Kidney (tissue), 14 donors: ENCODE data around the gene MAP1LC3B. TPM values are rescaled to one million over a fixed set of nuclear protein-coding genes. Genes with fewer than 3 reads are reported as not detected.

Experiments used
- DNase-seq, 5 donors: peaks; one replicate each; pipeline ENCODE4 v3.0.0-alpha.2; 2013 to 2020
- FAIRE-seq: peaks from 2 replicates; lab custom pipeline; 2012; peaks lifted over from hg19 to GRCh38; lab: Jason Lieb, UNC
- H3K27ac ChIP-seq, 2 donors: one replicate each; pipeline ENCODE4 v1.7.0; 2013; ENCODE audit warnings: low read depth in 2 of 2, low read length in 2 of 2, inconsistent platforms in 1 of 2
- H3K27me3 ChIP-seq: one replicate; pipeline ENCODE4 v1.7.1; 2013; ENCODE audit warnings: low read length, inconsistent platforms; ENCODE audit not compliant: control insufficient read depth, insufficient read depth
- H3K36me3 ChIP-seq, 3 donors: one replicate each; pipeline versions ENCODE4 v1.7.0 to v1.7.1; 2013; ENCODE audit warnings: low read length in 3 of 3, control low read depth in 1 of 3, inconsistent platforms in 1 of 3; ENCODE audit not compliant: insufficient read depth in 3 of 3, control insufficient read depth in 2 of 3
- H3K4me1 ChIP-seq, 3 donors: one replicate each; pipeline versions ENCODE4 v1.7.0 to v1.7.1; 2013; ENCODE audit warnings: low read length in 3 of 3, inconsistent platforms in 1 of 3, low read depth in 1 of 3; ENCODE audit not compliant: control insufficient read depth in 2 of 3, insufficient read depth in 2 of 3
- H3K4me3 ChIP-seq, 3 donors: one replicate each; pipeline versions ENCODE4 v1.7.0 to v1.8.1; 2013; ENCODE audit warnings: low read length in 3 of 3, control low read depth in 1 of 3, inconsistent platforms in 1 of 3
- H3K9ac ChIP-seq, 3 donors: one replicate each; pipeline versions ENCODE4 v1.7.0 to v1.7.1; 2013; ENCODE audit warnings: low read length in 3 of 3, control low read depth in 1 of 3, inconsistent platforms in 1 of 3
- H3K9me3 ChIP-seq, 3 donors: one replicate each; pipeline versions ENCODE4 v1.7.0 to v1.7.1; 2013; ENCODE audit warnings: low read length in 3 of 3, control low read depth in 1 of 3, inconsistent platforms in 1 of 3; ENCODE audit not compliant: control insufficient read depth in 2 of 3, insufficient read depth in 1 of 3
- intact Hi-C: fragments of 100-400 bp; cut with DNase I; formaldehyde crosslinking; loops from one replicate; pipeline ENCODE4 v1.11.1; 2022
- polyA plus RNA-seq: library from polyadenylated mRNA; stranded (reverse); fragments of 350-450 nt; fragmentation: Illumina TruSeq; extraction: RNeasy Lipid Tissue Mini Kit (QIAGEN cat#74804); gene quantifications from one replicate; pipeline ENCODE4 v1.2.3, GENCODE V29; 2014; ENCODE audit warnings: low read depth, low replicate concordance; ENCODE audit not compliant: insufficient read depth
- total RNA-seq: library from RNA; stranded (reverse); fragmentation: NEBNext Ultra II Directional; extraction: Animal tissue kit (Norgen Biotek cat#: 25700); gene quantifications from one replicate; pipeline ENCODE4 v1.2.1, GENCODE V29; 2021
- TF ChIP-seq, protein P1 (sequence below): IDR thresholded peaks from 3 replicates; pipeline ENCODE4 v1.5.1; 2012; ENCODE audit warnings: mild to moderate bottlenecking, moderate library complexity, borderline replicate concordance; ENCODE audit not compliant: insufficient read depth; ENCODE audit errors: extremely low read depth
- donor health status: control.
- donor health status: control.
- donor health status: control.
- donor health status: control.
- donor health status: control.
- donor health status: DM: yes; HTN: yes; CAD: no.
- donor health status: Normal renal cell carcinoma (clear cell type).

MAP1LC3B gene
- total and polyA plus RNA-seq, 2 donors from 2014 or later, result 57.1 to 70.3 TPM

DNA sequence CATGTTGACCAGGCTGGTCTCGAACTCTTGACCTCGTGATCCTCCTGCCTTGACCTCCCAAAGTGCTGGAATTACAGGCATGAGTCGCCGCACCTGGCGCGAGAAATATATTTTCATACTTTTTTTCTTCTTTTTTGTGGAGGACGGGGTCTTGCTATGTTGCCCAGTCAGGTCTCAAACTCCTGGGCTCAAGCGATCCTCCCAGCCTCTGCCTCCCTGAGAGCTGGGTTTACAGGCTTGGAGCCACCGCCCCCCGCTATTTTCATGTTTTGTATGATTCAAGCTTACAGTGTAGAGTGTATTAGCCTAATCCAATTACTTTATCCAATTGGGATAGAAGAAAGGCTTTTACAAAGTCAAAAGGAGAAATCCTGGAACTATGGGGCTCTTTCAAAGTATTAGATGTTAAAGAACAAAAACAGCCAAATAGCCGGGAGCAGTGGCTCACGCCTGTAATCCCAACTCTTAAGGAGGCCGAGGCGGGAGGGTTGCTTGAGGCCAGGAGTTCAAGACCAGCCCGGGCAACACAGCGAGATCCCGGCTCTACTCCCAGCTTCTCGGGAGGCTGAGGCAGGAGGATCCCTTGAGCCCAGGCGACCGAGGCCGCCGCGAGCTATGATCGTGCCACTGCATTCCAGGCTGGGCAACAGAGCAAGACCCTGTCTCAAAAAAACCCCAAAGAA, 1.4 kb upstream of the MAP1LC3B start:
- TF ChIP-seq, protein P1, sequence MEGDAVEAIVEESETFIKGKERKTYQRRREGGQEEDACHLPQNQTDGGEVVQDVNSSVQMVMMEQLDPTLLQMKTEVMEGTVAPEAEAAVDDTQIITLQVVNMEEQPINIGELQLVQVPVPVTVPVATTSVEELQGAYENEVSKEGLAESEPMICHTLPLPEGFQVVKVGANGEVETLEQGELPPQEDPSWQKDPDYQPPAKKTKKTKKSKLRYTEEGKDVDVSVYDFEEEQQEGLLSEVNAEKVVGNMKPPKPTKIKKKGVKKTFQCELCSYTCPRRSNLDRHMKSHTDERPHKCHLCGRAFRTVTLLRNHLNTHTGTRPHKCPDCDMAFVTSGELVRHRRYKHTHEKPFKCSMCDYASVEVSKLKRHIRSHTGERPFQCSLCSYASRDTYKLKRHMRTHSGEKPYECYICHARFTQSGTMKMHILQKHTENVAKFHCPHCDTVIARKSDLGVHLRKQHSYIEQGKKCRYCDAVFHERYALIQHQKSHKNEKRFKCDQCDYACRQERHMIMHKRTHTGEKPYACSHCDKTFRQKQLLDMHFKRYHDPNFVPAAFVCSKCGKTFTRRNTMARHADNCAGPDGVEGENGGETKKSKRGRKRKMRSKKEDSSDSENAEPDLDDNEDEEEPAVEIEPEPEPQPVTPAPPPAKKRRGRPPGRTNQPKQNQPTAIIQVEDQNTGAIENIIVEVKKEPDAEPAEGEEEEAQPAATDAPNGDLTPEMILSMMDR, result no peak
- FAIRE-seq, result no peak
- intact Hi-C loops, result no loop called here
- Histone ChIP-seq H3K27ac (peak overlapping the region; percentile 97 to 98), H3K4me1 (peaks cover 8 to 23% (median 20%) of the 10 kb centered on the region in 3 donors), H3K27me3 (no peaks in the 10 kb centered on the region), H3K36me3 (no peaks in the 10 kb centered on the region), H3K9me3 (no peaks in the 10 kb centered on the region), H3K4me3 (peak overlapping the region in 2 of 3 donors; percentile 49 to 65), H3K9ac (peak overlapping the region; percentile 13 to 93 (median 78))
- no peak for DNase-seq

DNA sequence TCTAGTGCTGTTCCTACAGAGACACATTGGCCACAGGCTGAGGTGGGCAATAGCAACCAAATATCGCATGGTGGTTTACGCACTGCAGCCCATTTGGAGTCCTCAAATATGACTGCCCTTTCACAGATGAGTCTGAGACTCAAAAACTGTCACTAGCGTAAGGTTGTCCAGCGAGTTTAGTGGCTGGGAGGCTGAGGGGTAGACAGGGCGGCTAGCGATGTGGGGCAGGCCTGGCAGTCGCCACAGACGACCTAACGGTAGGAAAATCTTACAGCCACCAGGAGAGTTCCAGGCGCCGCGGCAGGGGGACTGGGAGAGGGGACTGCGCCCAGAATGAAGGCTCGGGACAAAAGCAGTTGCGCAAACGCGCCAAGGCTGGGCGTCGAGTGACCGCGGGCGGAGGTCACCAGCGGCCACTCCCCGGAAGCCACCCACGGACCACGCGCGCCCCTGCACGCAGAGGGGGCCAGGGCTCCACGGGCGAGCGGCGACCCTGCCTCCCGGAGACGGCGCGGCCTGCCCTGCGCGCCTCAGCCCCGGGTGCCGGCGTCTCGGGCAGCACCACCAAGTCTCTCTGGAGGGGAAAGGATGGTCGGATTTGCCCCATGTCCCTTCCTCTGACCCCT, 699 bp upstream of the MAP1LC3B start:
- TF ChIP-seq, protein P1, result no peak
- H3K27ac ChIP-seq, result peak overlapping the region; percentile 97 to 98
- no peaks in the 10 kb centered on the region for H3K36me3 ChIP-seq
- peak overlapping the region; percentile 42 to 65 (median 49) for H3K4me3 ChIP-seq
- DNase-seq (peak in 3 of 5 donors; percentile 42 to 92 (median 60)), FAIRE-seq (no peak)
- intact Hi-C loops, result no loop called here
- no peaks in the 10 kb centered on the region for H3K27me3 ChIP-seq
- H3K4me1 ChIP-seq, result peaks cover 8 to 23% (median 20%) of the 10 kb centered on the region in 3 donors
- peak overlapping the region; percentile 13 to 93 (median 78) for H3K9ac ChIP-seq
- no peaks in the 10 kb centered on the region for H3K9me3 ChIP-seq

DNA sequence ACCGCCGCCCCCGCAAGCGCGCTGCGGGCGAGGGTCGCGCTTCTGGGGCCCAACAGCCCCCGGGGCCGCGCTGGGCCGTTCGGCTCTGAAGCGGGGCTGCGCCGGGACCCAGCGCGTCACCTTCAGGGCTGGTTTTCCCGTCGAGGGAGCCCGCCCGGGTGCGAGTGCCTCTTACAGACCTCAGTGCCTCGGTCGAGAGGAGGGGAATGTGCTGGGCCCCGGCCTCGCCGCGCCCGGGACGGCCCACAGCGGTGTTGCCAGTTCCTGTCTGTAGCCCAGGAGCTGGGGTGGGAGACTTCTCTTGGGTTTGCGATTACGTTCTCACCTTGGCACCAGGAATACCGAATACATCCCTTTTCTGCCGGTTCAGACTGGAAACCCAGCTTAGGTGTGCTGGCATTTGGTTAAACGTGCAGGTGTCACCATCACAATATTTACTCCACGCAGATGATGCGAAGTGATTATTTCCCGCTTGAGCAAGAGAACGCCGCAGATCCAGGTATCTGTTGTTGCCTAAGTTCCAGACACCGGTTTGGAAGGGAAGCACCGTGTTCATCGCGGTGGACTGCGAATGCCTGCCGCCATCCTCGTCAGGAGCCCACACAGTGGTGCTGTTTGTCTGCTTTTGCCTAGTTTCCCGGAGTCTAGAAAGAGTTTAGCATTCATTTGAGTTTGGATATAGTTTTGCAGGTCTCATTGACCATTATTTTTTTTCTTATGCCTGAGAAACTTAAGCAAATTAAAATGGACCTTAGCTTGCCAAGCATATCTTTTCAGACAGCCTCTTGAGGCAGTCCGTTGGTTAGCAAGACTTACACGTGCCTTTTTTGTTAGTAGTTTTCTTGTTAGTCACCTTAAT, 914 bp downstream of the MAP1LC3B start:
- TF ChIP-seq, protein P1, result peak; percentile 33
- intact Hi-C loops, result no loop called here
- Histone ChIP-seq H3K9me3 (no peaks in the 10 kb centered on the region), H3K36me3 (no peaks in the 10 kb centered on the region), H3K27ac (peak overlapping the region; percentile 89 to 98), H3K27me3 (no peaks in the 10 kb centered on the region), H3K4me3 (peak overlapping the region; percentile 76 to 96 (median 89)), H3K4me1 (peaks cover 4 to 20% (median 14%) of the 10 kb centered on the region in 3 donors), H3K9ac (peak overlapping the region; percentile 46 to 98 (median 95))
- FAIRE-seq (no peak), DNase-seq (peak; percentile 57 to 87 (median 78))
